ENCODE results near the gene SOD1. TPM values are rescaled to one million over a fixed set of nuclear protein-coding genes. Genes with fewer than 3 reads are reported as not detected.
"Not testable (repeated sequence)": the region's sequence is repeated elsewhere in the genome, so short reads cannot be mapped to it uniquely, and the experiment has no call there.

SOD1 gene
- total RNA-seq, 1 experiment from 2014 or later: 271 TPM

GRCh38 chr21:31641416-31641922 is 18.0 kb upstream of the SOD1 start:
- H3K4me1 ChIP-seq: no peaks in the 10 kb centered on the region

GRCh38 chr21:31644643-31645042 is 14.8 kb upstream of the SOD1 start:
- Histone ChIP-seq H3K36me3 (no peaks in the 10 kb centered on the region), H3K4me1 (no peaks in the 10 kb centered on the region), H3K27me3 (no peaks in the 10 kb centered on the region), H3K4me3 (no peak overlapping the region), H3K9me3 (replicated peaks) (no peaks in the 10 kb centered on the region), H3K27ac (no peak overlapping the region)
- DNase-seq: no peak

More at GRCh38 chr21:31641416-31641922, 18.0 kb upstream of the SOD1 start:
- no peaks in the 10 kb centered on the region for H3K36me3 ChIP-seq
- no peak for DNase-seq
- no peak overlapping the region for H3K4me3 ChIP-seq
- no peak overlapping the region for H3K27ac ChIP-seq
- H3K9me3 ChIP-seq (replicated peaks): peaks cover 3% of the 10 kb centered on the region; the same call in 1 of the 2 replicates
- H3K27me3 ChIP-seq: no peaks in the 10 kb centered on the region

- no peaks in the 10 kb centered on the region for H3K36me3 ChIP-seq
- H3K9me3 ChIP-seq (replicated peaks): no peaks in the 10 kb centered on the region
- no peaks in the 10 kb centered on the region for H3K27me3 ChIP-seq
- H3K27ac ChIP-seq: no peak overlapping the region
- H3K4me1 ChIP-seq: no peaks in the 10 kb centered on the region
- no peak overlapping the region for H3K4me3 ChIP-seq
- DNase-seq: no peak
These were observed 11.8 kb upstream of the SOD1 start for GRCh38 chr21:31647650-31648049.

- H3K27ac ChIP-seq: no peak overlapping the region
- no peaks in the 10 kb centered on the region for H3K36me3 ChIP-seq
- DNase-seq: no peak
- H3K27me3 ChIP-seq: no peaks in the 10 kb centered on the region
- no peaks in the 10 kb centered on the region for H3K4me1 ChIP-seq
- no peak overlapping the region for H3K4me3 ChIP-seq
- no peaks in the 10 kb centered on the region for H3K9me3 ChIP-seq (replicated peaks)
These were observed 8.6 kb upstream of the SOD1 start for GRCh38 chr21:31650930-31651329.

GRCh38 chr21:31651491-31651890 is 8.0 kb upstream of the SOD1 start:
- H3K4me3 ChIP-seq; H3K36me3 ChIP-seq; H3K27ac ChIP-seq; DNase-seq; H3K4me1 ChIP-seq; H3K9me3 ChIP-seq (replicated peaks); H3K27me3 ChIP-seq: not testable (repeated sequence)

GRCh38 chr21:31654340-31654739 is 5.2 kb upstream of the SOD1 start:
- Histone ChIP-seq H3K27ac (no peak overlapping the region), H3K36me3 (no peaks in the 10 kb centered on the region), H3K4me3 (no peak overlapping the region), H3K4me1 (no peaks in the 10 kb centered on the region), H3K27me3 (no peaks in the 10 kb centered on the region), H3K9me3 (replicated peaks) (no peaks in the 10 kb centered on the region)
- no peak for DNase-seq

GRCh38 chr21:31654821-31655580 is 4.5 kb upstream of the SOD1 start:
- not testable (repeated sequence) for DNase-seq; H3K27me3 ChIP-seq; H3K9me3 ChIP-seq (replicated peaks); H3K27ac ChIP-seq; H3K4me3 ChIP-seq; H3K36me3 ChIP-seq; H3K4me1 ChIP-seq

GRCh38 chr21:31656199-31657095 is 3.0 kb upstream of the SOD1 start:
- Histone ChIP-seq H3K36me3 (peaks cover under 1% of the 10 kb centered on the region; the same call in 1 of the 2 replicates), H3K27ac (no peak overlapping the region), H3K4me1 (peaks cover 4% of the 10 kb centered on the region; the same call in 1 of the 2 replicates), H3K4me3 (no peak overlapping the region), H3K27me3 (no peaks in the 10 kb centered on the region), H3K9me3 (replicated peaks) (no peaks in the 10 kb centered on the region)
- no peak for DNase-seq

GRCh38 chr21:31658053-31658452 is 1.4 kb upstream of the SOD1 start:
- Histone ChIP-seq H3K4me1 (peaks cover 4% of the 10 kb centered on the region; the same call in 1 of the 2 replicates), H3K27ac (no peak overlapping the region), H3K9me3 (replicated peaks) (no peaks in the 10 kb centered on the region), H3K36me3 (peaks cover 13% of the 10 kb centered on the region), H3K27me3 (no peaks in the 10 kb centered on the region), H3K4me3 (no peak overlapping the region)
- DNase-seq: no peak

GRCh38 chr21:31659286-31659535 is 282 bp upstream of the SOD1 start:
- Histone ChIP-seq H3K4me1 (peaks cover 4% of the 10 kb centered on the region; the same call in 1 of the 2 replicates), H3K4me3 (peak overlapping the region; percentile 95), H3K27ac (peak overlapping the region; percentile 67), H3K27me3 (no peaks in the 10 kb centered on the region), H3K36me3 (peaks cover 19% of the 10 kb centered on the region), H3K9me3 (replicated peaks) (no peaks in the 10 kb centered on the region)
- DNase-seq: no peak

GRCh38 chr21:31660259-31660565 is 719 bp downstream of the SOD1 start:
- Histone ChIP-seq H3K4me3 (peak overlapping the region; percentile 95), H3K36me3 (peaks cover 19% of the 10 kb centered on the region), H3K4me1 (peaks cover 4% of the 10 kb centered on the region; the same call in 1 of the 2 replicates), H3K27ac (no peak overlapping the region), H3K27me3 (no peaks in the 10 kb centered on the region), H3K9me3 (replicated peaks) (no peaks in the 10 kb centered on the region)
- no peak for DNase-seq

GRCh38 chr21:31660591-31660990 is 1.1 kb downstream of the SOD1 start:
- Histone ChIP-seq H3K4me1 (peaks cover 4% of the 10 kb centered on the region; the same call in 1 of the 2 replicates), H3K27me3 (no peaks in the 10 kb centered on the region), H3K27ac (no peak overlapping the region), H3K4me3 (peak overlapping the region; percentile 95), H3K36me3 (peaks cover 19% of the 10 kb centered on the region), H3K9me3 (replicated peaks) (no peaks in the 10 kb centered on the region)
- DNase-seq: no peak

GRCh38 chr21:31663584-31664249 is 4.2 kb downstream of the SOD1 start:
- H3K4me1 ChIP-seq: peaks cover 4% of the 10 kb centered on the region; the same call in 1 of the 2 replicates
- H3K4me3 ChIP-seq: no peak overlapping the region

GRCh38 chr21:31665397-31665796 is 5.9 kb downstream of the SOD1 start:
- H3K4me3 ChIP-seq: no peak overlapping the region
- peaks cover 64% of the 10 kb centered on the region for H3K36me3 ChIP-seq
- no peaks in the 10 kb centered on the region for H3K9me3 ChIP-seq (replicated peaks)
- H3K27me3 ChIP-seq: no peaks in the 10 kb centered on the region
- peaks cover 4% of the 10 kb centered on the region; the same call in 1 of the 2 replicates for H3K4me1 ChIP-seq
- no peak for DNase-seq
- H3K27ac ChIP-seq: no peak overlapping the region

More at GRCh38 chr21:31663584-31664249, 4.2 kb downstream of the SOD1 start:
- Histone ChIP-seq H3K9me3 (replicated peaks) (no peaks in the 10 kb centered on the region), H3K27ac (no peak overlapping the region), H3K27me3 (no peaks in the 10 kb centered on the region), H3K36me3 (peaks cover 47% of the 10 kb centered on the region)
- no peak for DNase-seq

- peaks cover 67% of the 10 kb centered on the region for H3K36me3 ChIP-seq
- DNase-seq; H3K27ac ChIP-seq; H3K4me1 ChIP-seq; H3K4me3 ChIP-seq; H3K27me3 ChIP-seq; H3K9me3 ChIP-seq (replicated peaks): not testable (repeated sequence)
These were observed 6.4 kb downstream of the SOD1 start for GRCh38 chr21:31665869-31666268.

All from SJCRH30 (cell line).